Right atrium auricular region (tissue), 2 donors: ENCODE data around the gene MACROH2A1. TPM values are rescaled to one million over a fixed set of nuclear protein-coding genes. Genes with fewer than 3 reads are reported as not detected.
"Not testable (repeated sequence)": the region's sequence is repeated elsewhere in the genome, so short reads cannot be mapped to it uniquely, and the experiment has no call there.

Source experiments
- DNase-seq: peaks from one replicate; pipeline ENCODE4 v3.0.0-alpha.2; 2019; ENCODE audit warnings: low spot score
- H3K27ac ChIP-seq, 2 donors: fragments of 200-600 bp; sonication (generic); 1 replicate in 1 of 2; 2 replicates in 1 of 2; pipeline ENCODE4 v1.5.1; 2016 to 2019
- H3K27me3 ChIP-seq, 2 donors: fragments of 200-600 bp; sonication (generic); one replicate each; pipeline versions ENCODE4 v1.5.1 to v1.6.0; 2017 to 2019
- H3K36me3 ChIP-seq: fragments of 200-600 bp; sonication (generic); one replicate; pipeline ENCODE4 v1.5.1; 2016
- H3K4me1 ChIP-seq, 2 donors: fragments of 200-600 bp; sonication (generic); one replicate each; pipeline versions ENCODE4 v1.5.1 to v1.6.0; 2017 to 2019
- H3K4me3 ChIP-seq, 2 donors: fragments of 200-600 bp; sonication (generic); 1 replicate in 1 of 2; 2 replicates in 1 of 2; pipeline ENCODE4 v1.5.1; 2017 to 2019; ENCODE audit warnings: mild to moderate bottlenecking in 1 of 2, moderate library complexity in 1 of 2
- H3K9me3 ChIP-seq, 2 donors: fragments of 200-600 bp; sonication (generic); one replicate each; pipeline ENCODE4 v1.5.1; 2019
- CTCF ChIP-seq, 2 donors: fragments of 200-600 bp; sonication (generic); IDR thresholded peaks; one replicate each; pipeline ENCODE4 v1.5.1; 2019; ENCODE audit warnings: antibody characterized with exemption in 2 of 2
- total RNA-seq, 2 donors: library from RNA; depleted of rRNA; stranded (reverse); fragments of >200 nt; gene quantifications; one replicate each; pipeline ENCODE4 v1.1.0, GENCODE V29; 2016

Gene MACROH2A1
- total RNA-seq, 2 donors from 2014 or later = 149 to 179 TPM

GRCh38 chr5:135365281-135365680 lies 33.8 kb downstream of the MACROH2A1 start:
- H3K4me1 ChIP-seq = no peaks in the 10 kb centered on the region

GRCh38 chr5:135364421-135365262 lies 34.4 kb downstream of the MACROH2A1 start:
- no peak for TF ChIP-seq CTCF (IDR thresholded peaks at IDR 0.05)
- H3K36me3 ChIP-seq = peaks cover 46% of the 10 kb centered on the region
- no peak overlapping the region for H3K27ac ChIP-seq
- H3K9me3 ChIP-seq = no peaks in the 10 kb centered on the region
- no peaks in the 10 kb centered on the region for H3K4me1 ChIP-seq
- H3K27me3 ChIP-seq = no peaks in the 10 kb centered on the region
- DNase-seq = no peak
- no peak overlapping the region for H3K4me3 ChIP-seq

More at GRCh38 chr5:135365281-135365680, 33.8 kb downstream of the MACROH2A1 start:
- Histone ChIP-seq H3K36me3 (peaks cover 46% of the 10 kb centered on the region), H3K9me3 (no peaks in the 10 kb centered on the region), H3K4me3 (no peak overlapping the region), H3K27ac (no peak overlapping the region), H3K27me3 (no peaks in the 10 kb centered on the region)
- no peak for TF ChIP-seq CTCF (IDR thresholded peaks at IDR 0.05)
- DNase-seq = no peak

- peaks cover 36% of the 10 kb centered on the region for H3K36me3 ChIP-seq
These were observed 35.7 kb downstream of the MACROH2A1 start for GRCh38 chr5:135363342-135363741.

GRCh38 chr5:135362102-135362501 lies 36.9 kb downstream of the MACROH2A1 start:
- H3K27me3 ChIP-seq = no peaks in the 10 kb centered on the region
- peaks cover 0 to 8% of the 10 kb centered on the region in 2 donors for H3K4me1 ChIP-seq
- no peak for TF ChIP-seq CTCF (IDR thresholded peaks at IDR 0.05)
- H3K36me3 ChIP-seq = peaks cover 24% of the 10 kb centered on the region
- H3K4me3 ChIP-seq = no peak overlapping the region
- H3K9me3 ChIP-seq = no peaks in the 10 kb centered on the region
- DNase-seq = no peak
- no peak overlapping the region for H3K27ac ChIP-seq

More at GRCh38 chr5:135363342-135363741, 35.7 kb downstream of the MACROH2A1 start:
- H3K27ac ChIP-seq, H3K4me1 ChIP-seq, H3K27me3 ChIP-seq, H3K4me3 ChIP-seq, DNase-seq, H3K9me3 ChIP-seq: not testable (repeated sequence)

GRCh38 chr5:135360278-135361274 lies 38.5 kb downstream of the MACROH2A1 start:
- H3K9me3 ChIP-seq = no peaks in the 10 kb centered on the region
- TF ChIP-seq CTCF (IDR thresholded peaks at IDR 0.05) = no peak
- no peak overlapping the region for H3K4me3 ChIP-seq
- DNase-seq = no peak
- no peaks in the 10 kb centered on the region for H3K27me3 ChIP-seq
- H3K36me3 ChIP-seq = peaks cover 12% of the 10 kb centered on the region
- H3K27ac ChIP-seq = no peak overlapping the region
- peaks cover 0 to 23% of the 10 kb centered on the region in 2 donors for H3K4me1 ChIP-seq
